Erythroblast (primary cell): ENCODE results near the gene FREM1.

Source experiments
- GATA1 ChIP-seq: IDR thresholded peaks from 2 replicates; pipeline ENCODE4 v1.6.1; 2011; ENCODE audit warnings: low read depth, mild to moderate bottlenecking, control low read depth, low read length, moderate library complexity
- POLR2A ChIP-seq: IDR thresholded peaks from 2 replicates; pipeline ENCODE4 v1.6.1; 2011; ENCODE audit warnings: mild to moderate bottlenecking, low read length

- TF ChIP-seq POLR2A (no peak), GATA1 (no peak)
Observed at GRCh38 chr9:14937216-14937615, 27.0 kb upstream of the FREM1 start.
